ENCODE measurements around the gene UST. TPM values are rescaled to one million over a fixed set of nuclear protein-coding genes. Genes with fewer than 3 reads are reported as not detected.

Gene UST
- total and polyA plus RNA-seq, 2 of the 8 experiments (the other 6 are each of a cell fraction or from before 2014, with no cell fraction given), result 13.5 to 34.5 TPM

DNA sequence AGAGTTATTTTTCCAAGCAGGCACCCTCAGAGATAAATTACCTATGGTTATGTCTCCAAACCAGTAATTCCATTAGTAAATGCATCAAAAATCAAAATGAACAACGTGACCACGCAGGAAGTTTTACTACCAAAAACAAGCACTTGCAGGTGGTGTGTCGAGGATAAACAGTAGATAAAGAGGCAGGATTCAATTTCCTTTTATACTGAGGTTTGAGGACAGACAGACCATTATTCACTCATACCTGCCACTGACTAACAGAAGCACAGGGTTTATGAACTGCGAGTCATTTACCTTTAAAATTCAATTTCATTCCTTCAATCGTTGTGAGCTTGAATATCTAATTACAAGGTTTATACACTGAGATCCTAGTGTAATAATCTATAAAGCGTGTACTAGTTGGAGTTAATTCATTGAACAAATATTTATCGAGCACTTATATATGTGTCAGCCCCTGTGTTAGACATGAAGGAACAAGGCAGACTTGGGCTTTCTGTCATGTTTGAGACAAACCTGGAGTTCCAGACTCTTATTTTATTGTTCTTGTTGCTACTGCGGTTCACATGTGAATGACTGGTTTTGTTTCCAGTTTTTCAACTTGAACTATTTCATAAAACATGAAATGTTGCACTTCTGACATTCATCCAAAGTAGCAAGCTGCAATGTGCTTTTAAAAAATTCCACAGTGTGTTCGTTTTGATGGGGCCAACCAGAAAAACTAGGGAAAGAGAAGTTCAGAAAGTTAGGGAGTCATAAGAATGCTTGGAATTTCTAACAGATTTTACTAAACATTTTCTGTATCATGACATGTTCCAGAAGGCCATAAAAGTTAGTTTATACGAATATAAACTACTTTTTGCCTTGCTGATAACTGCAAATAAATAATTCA is 205.6 kb downstream of the UST start:
- no peak overlapping the region for H3K27ac ChIP-seq (ENCODE audit: low read depth, low read length)

More for the DNA sequence above, 205.6 kb downstream of the UST start:
- peaks cover 2% of the 10 kb centered on the region; the same call in 1 of the 2 replicates for H3K79me1 ChIP-seq (ENCODE audit: low read depth, low read length)
- no peak overlapping the region for H2AFZ ChIP-seq (ENCODE audit: low read length)
- no peak overlapping the region for H2AK5ac ChIP-seq (ENCODE audit: low read depth, low read length)
- H4K5ac ChIP-seq (ENCODE audit: insufficient read length, low read depth, low read length), result no peak overlapping the region
- no peak overlapping the region for H3K4ac ChIP-seq (replicated peaks; ENCODE audit: insufficient read length, low read depth, low read length)
- H2BK12ac ChIP-seq (ENCODE audit: low read depth, low read length), result no peak overlapping the region
- peaks cover 0 to 10% (median 5%) of the 10 kb centered on the region in 4 experiments; a peak in 4 of 7 replicates for H3K4me1 ChIP-seq (replicated peaks in 1 of 4; ENCODE audit: control insufficient read depth in 3 of 4, insufficient read depth in 4 of 4, low read length in 3 of 4)
- no peak overlapping the region for H2BK20ac ChIP-seq (ENCODE audit: low read length)
- H3K23ac ChIP-seq (ENCODE audit: insufficient read length), result no peak overlapping the region
- peaks cover 0 to 3% of the 10 kb centered on the region in 2 experiments; a peak in 2 of 4 replicates for H3K9me3 ChIP-seq (ENCODE audit: insufficient read depth in 2 of 2, low read depth in 1 of 2, low read length in 1 of 2)
- no peak overlapping the region for H4K8ac ChIP-seq (ENCODE audit: extremely low read depth, insufficient read depth, low read length)
- FAIRE-seq (no peak), DNase-seq (ENCODE audit: low read depth in 1 of 2, low spot score in 2 of 2) (no peak)
- no peak overlapping the region for H4K91ac ChIP-seq (replicated peaks; ENCODE audit: insufficient read length, low read length)
- H3K9ac ChIP-seq (replicated peaks in 1 of 4; ENCODE audit: extremely low read depth in 1 of 4, low read depth in 3 of 4, low read length in 3 of 4), result no peak overlapping the region
- no peak overlapping the region for H3K56ac ChIP-seq (replicated peaks; ENCODE audit: insufficient read length, low read depth, low read length)
- peaks cover 2 to 20% (median 7%) of the 10 kb centered on the region in 4 experiments; a peak in 6 of 8 replicates for H3K36me3 ChIP-seq (ENCODE audit: control insufficient read depth in 2 of 4, insufficient read depth in 4 of 4, low read length in 3 of 4)
- H2BK15ac ChIP-seq (ENCODE audit: low read length), result no peak overlapping the region
- no peak overlapping the region for H3K4me3 ChIP-seq (ENCODE audit: extremely low read depth in 1 of 4, insufficient read depth in 2 of 4, low read depth in 3 of 4, low read length in 4 of 4)
- ChIA-PET POLR2A (ENCODE audit: partially characterized antibody) (no interaction called here), CTCF (ENCODE audit: partially characterized antibody) (interaction anchor here (0.6 to 1.1 kb wide), 2 partner anchors 22 to 393 kb away, joined by 3 read pairs; no protein-coding TSS in a partner anchor)
- H3K27me3 ChIP-seq (replicated peaks in 1 of 4; ENCODE audit: control insufficient read depth in 3 of 4, extremely low read depth in 1 of 4, insufficient read depth in 3 of 4, low read length in 3 of 4), result no peaks in the 10 kb centered on the region
- WGBS, 2 experiments (ENCODE audit: extremely low coverage in 1 of 2, insufficient coverage in 1 of 2, insufficient read length in 1 of 2, insufficient replicate concordance in 2 of 2, low coverage in 1 of 2, low lambda C conversion rate in 2 of 2, missing lambda C conversion rate in 1 of 2), result 78% methylated on average over 10 of the region's 10 CpGs; no CpG with 5 or more reads in 1 of the 2 experiments
- TF ChIP-seq, protein P1, sequence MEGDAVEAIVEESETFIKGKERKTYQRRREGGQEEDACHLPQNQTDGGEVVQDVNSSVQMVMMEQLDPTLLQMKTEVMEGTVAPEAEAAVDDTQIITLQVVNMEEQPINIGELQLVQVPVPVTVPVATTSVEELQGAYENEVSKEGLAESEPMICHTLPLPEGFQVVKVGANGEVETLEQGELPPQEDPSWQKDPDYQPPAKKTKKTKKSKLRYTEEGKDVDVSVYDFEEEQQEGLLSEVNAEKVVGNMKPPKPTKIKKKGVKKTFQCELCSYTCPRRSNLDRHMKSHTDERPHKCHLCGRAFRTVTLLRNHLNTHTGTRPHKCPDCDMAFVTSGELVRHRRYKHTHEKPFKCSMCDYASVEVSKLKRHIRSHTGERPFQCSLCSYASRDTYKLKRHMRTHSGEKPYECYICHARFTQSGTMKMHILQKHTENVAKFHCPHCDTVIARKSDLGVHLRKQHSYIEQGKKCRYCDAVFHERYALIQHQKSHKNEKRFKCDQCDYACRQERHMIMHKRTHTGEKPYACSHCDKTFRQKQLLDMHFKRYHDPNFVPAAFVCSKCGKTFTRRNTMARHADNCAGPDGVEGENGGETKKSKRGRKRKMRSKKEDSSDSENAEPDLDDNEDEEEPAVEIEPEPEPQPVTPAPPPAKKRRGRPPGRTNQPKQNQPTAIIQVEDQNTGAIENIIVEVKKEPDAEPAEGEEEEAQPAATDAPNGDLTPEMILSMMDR (IDR thresholded peaks at IDR 0.05; ENCODE audit: control extremely low read depth in 1 of 3, insufficient read depth in 1 of 3, low read depth in 1 of 3, low read length in 3 of 3), result no peak
- TF ChIP-seq TAF7 (optimal IDR thresholded peaks at IDR 0.05; ENCODE audit: borderline replicate concordance, low read depth, low read length), result no peak
- H3K4me2 ChIP-seq (ENCODE audit: insufficient read depth in 1 of 2, low read depth in 2 of 2, low read length in 2 of 2), result no peak overlapping the region
- H3K79me2 ChIP-seq (ENCODE audit: control insufficient read depth in 1 of 2, insufficient read depth in 2 of 2, low read length in 2 of 2), result peaks cover 4 to 29% of the 10 kb centered on the region in 2 experiments; a peak in 3 of 4 replicates
- H3K23me2 ChIP-seq (ENCODE audit: low read depth, low read length), result no peaks in the 10 kb centered on the region
- no peak overlapping the region for H2BK5ac ChIP-seq (ENCODE audit: low read depth, low read length)
- no peak overlapping the region for H2BK120ac ChIP-seq (replicated peaks; ENCODE audit: low read depth, low read length)
- H3K14ac ChIP-seq (ENCODE audit: insufficient read length), result no peak overlapping the region
- H3K18ac ChIP-seq (ENCODE audit: extremely low read depth, low read length), result no peak overlapping the region
- peaks cover 0 to 1% of the 10 kb centered on the region in 2 experiments for H4K20me1 ChIP-seq (replicated peaks in 1 of 2; ENCODE audit: control insufficient read depth in 1 of 2, insufficient read depth in 2 of 2, low read length in 2 of 2)

Measured in H1 (cell line).